Stomach (tissue), 4 donors: ENCODE data around the gene INSR.

ENCODE experiments used
- POLR2A ChIP-seq, 4 donors: fragments of 450-650 bp; IDR thresholded peaks; one replicate each; pipeline ENCODE4 v1.6.1; 2016; ENCODE audit warnings: antibody characterized with exemption in 4 of 4, control low read depth in 2 of 4, mild to moderate bottlenecking in 1 of 4, moderate library complexity in 1 of 4
- POLR2AphosphoS5 ChIP-seq, 3 donors: sonication (generic); formaldehyde crosslinking; IDR thresholded peaks; one replicate each; pipeline ENCODE4 v1.6.1; 2016; ENCODE audit warnings: antibody characterized with exemption in 3 of 3
- TF ChIP-seq, protein P1 (sequence below), 7 experiments: fragments of 450-650 bp in 4 of 7; fragments of 200-600 bp in 3 of 7; sonication (generic) in 3 of 7; IDR thresholded peaks; one replicate each; pipeline ENCODE4 v1.5.1; 2016 to 2019; ENCODE audit warnings: antibody characterized with exemption in 7 of 7, control low read depth in 2 of 7, mild to moderate bottlenecking in 1 of 7

DNA sequence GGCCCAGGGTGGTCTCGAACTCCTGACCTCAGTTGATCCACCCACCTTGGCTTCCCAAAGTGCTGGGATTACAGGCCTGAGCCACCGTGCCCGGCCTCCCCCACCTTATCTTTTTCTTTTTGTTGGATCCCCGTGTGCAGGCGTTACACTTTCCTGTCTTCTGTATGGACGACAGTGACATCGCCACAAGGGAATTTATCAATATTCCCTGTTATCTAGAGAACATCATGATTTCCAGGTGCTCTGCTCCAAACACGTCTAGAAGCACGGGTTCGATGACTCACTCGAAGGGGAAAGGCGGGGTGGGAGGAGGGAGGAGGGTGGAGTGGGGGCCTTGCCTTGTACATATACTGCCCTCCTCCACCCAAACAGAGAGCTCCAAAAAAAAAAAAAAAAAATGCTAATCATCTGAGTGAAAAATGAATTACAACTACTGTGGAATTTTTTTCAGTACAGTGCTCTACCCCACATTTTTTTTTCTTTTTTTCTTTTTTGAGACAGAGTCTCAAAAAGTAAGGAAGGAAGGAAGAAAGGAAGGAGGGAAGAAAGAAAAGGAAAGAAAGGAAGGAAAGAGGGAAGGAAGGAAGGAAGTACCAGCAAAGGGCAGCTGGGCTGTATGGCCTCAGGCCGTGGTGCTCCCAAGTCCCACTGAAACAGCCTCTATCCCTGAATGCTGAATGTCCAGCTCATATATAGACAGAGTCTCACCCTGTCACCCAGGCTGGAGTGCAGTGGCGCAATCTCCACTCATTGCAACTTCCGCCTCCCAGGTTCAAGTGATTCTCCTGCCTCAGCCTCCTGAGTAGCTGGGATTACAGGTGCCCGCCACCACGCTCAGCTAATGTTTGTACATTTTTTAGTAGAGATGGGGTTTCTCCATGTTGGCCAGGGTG is 36.8 kb downstream of the INSR start:
- TF ChIP-seq, protein P1, sequence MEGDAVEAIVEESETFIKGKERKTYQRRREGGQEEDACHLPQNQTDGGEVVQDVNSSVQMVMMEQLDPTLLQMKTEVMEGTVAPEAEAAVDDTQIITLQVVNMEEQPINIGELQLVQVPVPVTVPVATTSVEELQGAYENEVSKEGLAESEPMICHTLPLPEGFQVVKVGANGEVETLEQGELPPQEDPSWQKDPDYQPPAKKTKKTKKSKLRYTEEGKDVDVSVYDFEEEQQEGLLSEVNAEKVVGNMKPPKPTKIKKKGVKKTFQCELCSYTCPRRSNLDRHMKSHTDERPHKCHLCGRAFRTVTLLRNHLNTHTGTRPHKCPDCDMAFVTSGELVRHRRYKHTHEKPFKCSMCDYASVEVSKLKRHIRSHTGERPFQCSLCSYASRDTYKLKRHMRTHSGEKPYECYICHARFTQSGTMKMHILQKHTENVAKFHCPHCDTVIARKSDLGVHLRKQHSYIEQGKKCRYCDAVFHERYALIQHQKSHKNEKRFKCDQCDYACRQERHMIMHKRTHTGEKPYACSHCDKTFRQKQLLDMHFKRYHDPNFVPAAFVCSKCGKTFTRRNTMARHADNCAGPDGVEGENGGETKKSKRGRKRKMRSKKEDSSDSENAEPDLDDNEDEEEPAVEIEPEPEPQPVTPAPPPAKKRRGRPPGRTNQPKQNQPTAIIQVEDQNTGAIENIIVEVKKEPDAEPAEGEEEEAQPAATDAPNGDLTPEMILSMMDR (IDR thresholded peaks at IDR 0.05) = no peak
- TF ChIP-seq POLR2AphosphoS5 (IDR thresholded peaks at IDR 0.05) (peak in 1 of 3 donors; percentile 38), POLR2A (IDR thresholded peaks at IDR 0.05) (no peak)
